Coronary artery (tissue), 2 donors: ENCODE data around the gene P4HA2.
A peak's percentile ranks its signal among the peaks of the same experiment; 100 is the strongest.

Experiments used
- DNase-seq: peaks from one replicate; pipeline ENCODE4 v3.0.0-alpha.2; 2017; ENCODE audit warnings: low spot score
- H3K27ac ChIP-seq, 2 donors: fragments of 200-600 bp; sonication (generic); one replicate each; pipeline ENCODE4 v1.5.1; 2016 to 2019
- H3K4me3 ChIP-seq: fragments of 200-600 bp; sonication (generic); 2 replicates; pipeline ENCODE4 v1.5.1; 2016; ENCODE audit warnings: mild to moderate bottlenecking, moderate library complexity
- CTCF ChIP-seq: fragments of 200-600 bp; sonication (generic); IDR thresholded peaks from one replicate; pipeline ENCODE4 v1.5.1; 2019; ENCODE audit warnings: antibody characterized with exemption

Gene P4HA2

GRCh38 chr5:132262882-132263547, 35.4 kb upstream of the P4HA2 start:
- TF ChIP-seq CTCF = no peak
- no peak for DNase-seq
- no peak overlapping the region for H3K4me3 ChIP-seq
- H3K27ac ChIP-seq = peak overlapping the region; percentile 44 to 94

GRCh38 chr5:132261881-132262845, 34.5 kb upstream of the P4HA2 start:
- DNase-seq = peak; percentile 69
- no peak for TF ChIP-seq CTCF
- H3K27ac ChIP-seq = peak overlapping the region in 1 of 2 donors; percentile 94

GRCh38 chr5:132260714-132261551, 33.3 kb upstream of the P4HA2 start:
- peak overlapping the region; percentile 38 to 94 for H3K27ac ChIP-seq
- H3K4me3 ChIP-seq = peak overlapping the region; percentile 81
- DNase-seq = peak; percentile 72
- TF ChIP-seq CTCF = no peak

More at GRCh38 chr5:132261881-132262845, 34.5 kb upstream of the P4HA2 start:
- H3K4me3 ChIP-seq = no peak overlapping the region

GRCh38 chr5:132260051-132260450, 32.4 kb upstream of the P4HA2 start:
- Histone ChIP-seq H3K4me3 (peak overlapping the region; percentile 81), H3K27ac (peak overlapping the region; percentile 83 to 94)
- no peak for TF ChIP-seq CTCF
- DNase-seq = peak; percentile 69

- Histone ChIP-seq H3K27ac (peak overlapping the region; percentile 83 to 94), H3K4me3 (peak overlapping the region; percentile 81)
- no peak for TF ChIP-seq CTCF
- peak; percentile 80 for DNase-seq
Observed at GRCh38 chr5:132259069-132259851, 31.6 kb upstream of the P4HA2 start.
